Measurements from ENCODE around the gene FAM227B.

GRCh38 chr15:49297584-49297983, 323.0 kb downstream of the FAM227B start:
- TF ChIP-seq CTCF (IDR thresholded peaks at IDR 0.05) (no peak), EZH2 (IDR thresholded peaks at IDR 0.05) (no peak), EZH2phosphoT487 (IDR thresholded peaks at IDR 0.05) (no peak)
